COR-L47 (cell line): ENCODE results near the gene CBX8.
A peak's percentile ranks its signal among the peaks of the same experiment; 100 is the strongest.

Experiments
- DNase-seq: peaks from one replicate; lab custom pipeline; 2025; lab: John Stamatoyannopoulos, UW

CBX8 gene

DNA sequence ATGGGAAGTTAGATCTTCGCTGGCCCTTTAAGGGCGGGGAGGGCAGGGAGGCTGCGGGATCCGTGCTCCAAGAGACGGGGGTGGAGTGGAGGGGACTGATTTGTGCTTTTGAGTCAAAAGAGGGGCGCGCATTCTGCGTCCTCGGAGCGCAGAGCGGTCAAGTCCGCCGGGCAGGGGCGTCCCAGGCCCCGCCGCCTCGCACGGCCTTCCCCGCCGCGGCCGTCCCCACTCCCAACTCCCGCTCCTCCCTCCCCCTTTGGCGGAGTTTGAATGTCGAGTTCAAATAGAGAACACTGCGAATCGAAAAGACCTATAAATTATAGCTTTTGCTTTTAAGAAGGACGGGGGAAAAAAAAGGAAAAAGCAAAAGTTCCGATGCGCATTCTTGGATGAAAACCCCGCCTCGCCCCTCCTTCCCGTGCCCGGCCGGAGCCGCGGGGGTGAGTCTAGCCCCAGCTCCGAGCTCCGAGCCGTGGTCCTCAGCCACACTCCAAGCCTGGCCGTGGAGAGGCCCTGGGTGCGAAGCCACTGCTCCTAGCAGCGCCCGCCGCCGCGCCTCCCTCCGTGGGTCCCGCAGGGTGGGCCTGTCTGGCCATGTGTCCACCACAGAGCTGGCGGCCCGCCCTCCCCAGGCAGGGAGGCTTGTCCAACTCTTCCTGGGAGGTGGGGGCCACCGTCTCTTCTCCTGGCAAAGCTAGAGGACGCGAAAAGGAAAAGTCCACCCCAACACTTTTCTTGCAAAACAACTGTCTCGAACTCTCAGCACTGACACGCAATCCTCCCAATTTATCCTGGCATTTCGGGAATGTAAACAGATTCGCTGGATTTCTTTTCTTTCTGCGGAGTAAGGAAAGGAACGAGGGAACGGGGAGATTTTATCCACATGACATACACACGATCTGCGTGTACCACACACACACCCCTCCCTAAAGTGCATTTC lies 3.6 kb downstream of the CBX8 start:
- no peak for DNase-seq

GRCh38 chr17:79792341-79792871 lies 4.5 kb downstream of the CBX8 start:
- DNase-seq = no peak

DNA sequence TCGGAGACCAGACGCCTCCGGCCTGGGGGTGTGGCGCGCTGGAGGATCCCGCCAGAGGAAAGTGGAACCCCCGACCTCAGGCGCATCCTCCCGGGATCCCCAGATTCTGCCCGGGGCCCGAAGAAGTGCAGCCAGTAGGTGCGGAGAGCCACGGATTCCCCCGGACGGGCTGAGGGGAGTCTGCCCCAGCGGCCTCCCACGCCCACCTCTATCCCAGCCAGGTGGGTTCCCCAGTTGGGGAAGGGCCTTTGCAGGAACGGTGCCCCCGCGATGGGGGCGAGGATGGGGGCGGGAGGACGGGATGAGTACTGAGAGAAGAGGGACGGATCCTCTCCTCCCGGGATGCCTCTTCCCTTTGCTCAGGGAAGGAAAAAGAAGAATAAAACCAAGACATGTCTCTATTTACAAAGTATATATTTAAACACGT lies 5.1 kb downstream of the CBX8 start:
- DNase-seq = no peak

DNA sequence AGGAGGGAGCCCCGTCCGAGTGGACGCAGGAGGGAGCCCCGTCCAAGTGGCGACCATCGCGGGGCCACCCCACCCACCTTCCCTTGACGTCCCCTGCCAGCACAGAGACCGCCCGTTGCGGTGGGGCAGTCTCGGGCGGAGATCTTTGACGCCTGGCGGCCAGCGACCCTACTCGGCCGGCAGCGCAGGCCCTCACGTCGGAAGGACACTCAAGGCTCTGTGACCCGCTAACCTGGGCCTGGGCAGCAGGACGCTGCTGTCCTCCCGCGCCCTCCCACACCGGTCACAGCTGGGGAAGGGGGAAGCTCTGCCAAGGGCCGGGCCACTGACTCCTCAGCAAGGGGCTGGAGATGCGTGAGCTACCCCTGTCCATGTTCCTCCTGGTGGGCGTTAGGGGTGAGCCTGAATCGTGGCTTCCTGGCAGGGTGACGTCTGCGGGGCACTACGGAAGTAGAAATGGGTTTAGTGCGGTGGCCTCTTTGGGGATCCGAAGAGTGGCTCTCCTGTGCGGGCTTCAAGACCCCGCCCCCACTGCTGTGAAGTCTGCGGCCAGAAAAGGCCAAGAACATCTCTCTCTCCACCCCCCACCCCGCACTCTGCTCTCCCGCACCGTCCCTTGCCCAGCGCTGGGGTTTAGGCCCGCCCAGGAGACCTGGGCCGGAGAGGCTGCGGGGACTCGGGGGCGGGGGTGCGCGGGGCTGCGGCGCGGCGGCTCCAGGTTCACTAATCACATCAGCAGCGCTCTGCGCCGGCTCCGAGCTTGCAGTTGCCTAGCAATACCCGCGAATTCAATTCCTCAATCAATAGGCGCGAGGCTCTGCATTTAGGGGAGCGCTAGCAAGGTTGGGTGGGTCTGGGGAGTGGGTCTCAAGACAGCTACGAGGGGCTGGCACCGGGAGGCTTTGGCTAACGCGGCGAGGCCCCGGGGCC lies 5.8 kb downstream of the CBX8 start:
- no peak for DNase-seq

GRCh38 chr17:79789943-79790804 lies 6.7 kb downstream of the CBX8 start:
- DNase-seq = peak; percentile 34

- no peak for DNase-seq
These were observed 7.6 kb downstream of the CBX8 start for GRCh38 chr17:79788989-79789942.

DNA sequence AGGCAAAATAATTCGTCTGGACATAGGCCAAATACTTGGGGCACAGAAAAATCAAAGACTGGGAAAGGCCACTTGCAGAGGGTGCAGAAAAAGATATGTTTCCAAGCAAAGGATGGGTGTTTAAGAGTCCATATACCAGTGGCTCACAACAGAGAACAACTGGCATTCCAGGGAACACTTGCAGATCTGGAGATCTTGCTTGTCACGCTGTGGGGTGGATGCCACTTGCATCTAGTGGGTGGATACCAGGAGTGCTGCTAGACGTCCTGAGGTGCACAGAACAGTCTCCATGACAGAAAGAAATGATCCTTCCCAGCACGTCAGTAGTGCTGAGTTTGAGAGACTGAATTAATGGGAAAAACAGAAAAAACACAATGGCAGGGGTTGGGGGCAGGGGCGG lies 8.4 kb downstream of the CBX8 start:
- DNase-seq = no peak

DNA sequence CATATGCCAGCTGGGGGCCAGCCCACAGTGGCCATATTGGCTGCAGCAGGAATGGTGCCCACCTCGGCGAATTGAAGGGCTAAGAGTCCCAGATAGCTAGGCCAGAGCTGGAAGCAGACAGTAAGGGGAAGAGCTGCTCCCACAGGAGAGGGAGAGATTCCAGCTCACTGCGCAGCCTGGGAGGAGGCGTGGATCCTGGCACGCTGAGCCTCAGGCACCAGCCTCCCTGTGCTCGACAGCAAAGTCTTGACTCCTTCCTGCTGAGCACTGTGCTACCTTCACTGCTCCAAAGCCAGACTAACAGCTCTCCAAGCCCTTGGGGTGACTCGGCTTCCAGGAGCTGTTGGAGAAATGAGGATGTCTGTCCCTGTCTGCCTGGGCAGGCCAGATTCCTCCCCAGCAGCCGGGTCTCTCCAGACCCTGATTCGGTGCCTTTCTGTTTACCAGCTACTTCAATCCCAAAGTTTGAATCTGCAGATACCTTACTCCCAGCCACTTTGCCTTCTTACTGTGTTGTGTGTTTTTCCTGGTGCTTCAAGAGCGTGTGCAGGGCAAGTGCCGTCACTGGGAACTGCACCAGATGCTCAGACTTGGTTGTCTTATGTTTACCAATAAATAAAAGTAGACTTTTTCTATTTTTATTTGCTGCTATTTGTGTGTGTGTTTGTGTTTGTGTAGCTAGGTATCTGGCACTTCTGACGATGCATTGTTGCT lies 9.8 kb downstream of the CBX8 start:
- no peak for DNase-seq

- no peak for DNase-seq
These were observed 10.7 kb downstream of the CBX8 start for GRCh38 chr17:79785900-79786810.

GRCh38 chr17:79785017-79785899 lies 11.6 kb downstream of the CBX8 start:
- no peak for DNase-seq

GRCh38 chr17:79784353-79785016 lies 12.4 kb downstream of the CBX8 start:
- no peak for DNase-seq

DNA sequence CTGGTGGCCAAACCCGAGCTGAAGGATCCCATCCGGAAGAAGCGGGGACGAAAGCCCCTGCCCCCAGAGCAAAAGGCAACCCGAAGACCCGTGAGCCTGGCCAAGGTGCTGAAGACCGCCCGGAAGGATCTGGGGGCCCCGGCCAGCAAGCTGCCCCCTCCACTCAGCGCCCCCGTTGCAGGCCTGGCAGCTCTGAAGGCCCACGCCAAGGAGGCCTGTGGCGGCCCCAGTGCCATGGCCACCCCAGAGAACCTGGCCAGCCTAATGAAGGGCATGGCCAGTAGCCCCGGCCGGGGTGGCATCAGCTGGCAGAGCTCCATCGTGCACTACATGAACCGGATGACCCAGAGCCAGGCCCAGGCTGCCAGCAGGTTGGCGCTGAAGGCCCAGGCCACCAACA lies 13.0 kb downstream of the CBX8 start:
- no peak for DNase-seq

- no peak for DNase-seq
These were observed 14.9 kb downstream of the CBX8 start for GRCh38 chr17:79781736-79782575.

DNA sequence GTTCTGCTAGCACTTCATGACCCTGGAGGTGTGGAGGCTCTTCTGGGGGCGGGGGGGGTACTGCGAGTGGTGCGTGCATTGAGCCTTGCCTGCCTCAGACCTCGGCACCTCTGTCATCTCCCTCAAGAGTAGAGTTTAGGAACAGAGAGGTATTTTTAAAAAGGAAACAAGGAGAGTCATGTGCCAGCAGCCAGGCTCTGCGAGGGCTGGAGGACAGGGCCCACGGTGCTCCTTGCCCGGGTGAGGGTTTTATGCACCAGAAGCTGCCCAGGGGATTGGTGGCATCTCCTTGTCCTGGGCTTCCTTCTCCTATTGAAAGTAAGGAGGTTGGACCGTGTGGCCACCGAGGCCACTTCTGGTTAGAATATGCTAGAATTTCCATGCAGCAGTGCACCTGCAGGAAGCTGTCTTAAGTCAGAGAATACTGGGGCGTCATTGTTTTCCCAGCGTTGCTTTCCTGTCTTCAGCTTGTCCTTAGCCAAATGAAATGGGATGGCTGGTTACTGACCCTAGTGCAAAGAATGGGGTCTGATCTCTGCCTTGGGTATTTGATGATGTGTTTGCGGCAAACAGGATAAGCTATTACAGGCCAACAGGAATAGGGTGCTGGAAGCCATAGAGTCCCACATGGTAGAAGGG lies 15.7 kb downstream of the CBX8 start:
- DNase-seq = no peak

- DNase-seq = no peak
These were observed 17.1 kb downstream of the CBX8 start for GRCh38 chr17:79779661-79780365.
